IMR-90 (cell line): Measurements from ENCODE around the gene TANGO2.

Experiments
- CEBPB ChIP-seq: IDR thresholded peaks from 2 replicates; pipeline ENCODE4 v1.6.1; 2012; ENCODE audit warnings: low read depth, low read length, improper control_type of control experiment
- POLR2A ChIP-seq: IDR thresholded peaks from 2 replicates; pipeline ENCODE4 v1.6.1; 2012; ENCODE audit warnings: mild to moderate bottlenecking, low read depth, low read length
- TF ChIP-seq, protein P1 (sequence below): conservative IDR thresholded peaks from 2 replicates; pipeline ENCODE4 v1.5.1; 2012; ENCODE audit warnings: mild to moderate bottlenecking, low read depth, low read length, improper control_type of control experiment

DNA sequence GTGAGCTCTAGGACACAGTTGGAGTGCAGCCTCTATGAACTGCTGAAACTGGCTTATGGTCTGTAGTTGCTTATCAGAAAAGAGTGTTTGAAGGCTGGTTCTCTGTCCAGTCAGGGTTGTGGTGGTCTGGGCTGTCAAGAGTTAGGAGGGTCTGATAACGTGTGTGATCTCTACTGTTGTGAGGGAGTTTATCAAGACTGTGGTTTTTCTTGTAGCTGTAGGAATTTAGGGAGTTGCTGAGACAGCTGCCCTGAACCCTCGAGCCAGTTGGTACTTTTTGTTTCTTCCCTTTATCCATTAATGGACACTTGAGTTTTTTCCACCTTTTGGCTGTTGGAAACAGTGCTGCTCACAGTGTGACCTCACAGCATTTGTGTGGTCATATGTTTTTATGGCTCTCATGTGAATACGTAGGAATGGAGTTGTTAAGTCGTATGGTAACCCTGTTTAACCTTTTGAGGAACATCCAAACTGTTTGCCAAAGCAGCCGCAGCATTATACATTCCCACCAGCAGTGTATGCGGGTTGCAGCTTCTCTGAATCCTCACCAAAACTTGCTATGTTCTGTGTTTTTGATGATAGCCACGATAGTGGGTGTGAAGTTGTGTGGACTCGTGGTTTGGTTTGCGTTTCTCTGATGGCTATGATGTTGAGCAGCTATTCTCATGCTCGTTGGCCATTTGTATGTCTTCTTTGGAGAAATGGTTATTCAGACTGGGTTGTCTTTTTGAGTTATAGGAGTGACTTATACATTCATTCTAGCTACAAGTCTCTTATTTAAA is 38.3 kb downstream of the TANGO2 start:
- TF ChIP-seq POLR2A (no peak), CEBPB (no peak)
- TF ChIP-seq, protein P1, sequence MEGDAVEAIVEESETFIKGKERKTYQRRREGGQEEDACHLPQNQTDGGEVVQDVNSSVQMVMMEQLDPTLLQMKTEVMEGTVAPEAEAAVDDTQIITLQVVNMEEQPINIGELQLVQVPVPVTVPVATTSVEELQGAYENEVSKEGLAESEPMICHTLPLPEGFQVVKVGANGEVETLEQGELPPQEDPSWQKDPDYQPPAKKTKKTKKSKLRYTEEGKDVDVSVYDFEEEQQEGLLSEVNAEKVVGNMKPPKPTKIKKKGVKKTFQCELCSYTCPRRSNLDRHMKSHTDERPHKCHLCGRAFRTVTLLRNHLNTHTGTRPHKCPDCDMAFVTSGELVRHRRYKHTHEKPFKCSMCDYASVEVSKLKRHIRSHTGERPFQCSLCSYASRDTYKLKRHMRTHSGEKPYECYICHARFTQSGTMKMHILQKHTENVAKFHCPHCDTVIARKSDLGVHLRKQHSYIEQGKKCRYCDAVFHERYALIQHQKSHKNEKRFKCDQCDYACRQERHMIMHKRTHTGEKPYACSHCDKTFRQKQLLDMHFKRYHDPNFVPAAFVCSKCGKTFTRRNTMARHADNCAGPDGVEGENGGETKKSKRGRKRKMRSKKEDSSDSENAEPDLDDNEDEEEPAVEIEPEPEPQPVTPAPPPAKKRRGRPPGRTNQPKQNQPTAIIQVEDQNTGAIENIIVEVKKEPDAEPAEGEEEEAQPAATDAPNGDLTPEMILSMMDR, result no peak
